ENCODE data around the gene ARFIP1. TPM values are rescaled to one million over a fixed set of nuclear protein-coding genes. Genes with fewer than 3 reads are reported as not detected.

Gene ARFIP1
- total and polyA plus RNA-seq, 9 donors: 17.1 to 30.4 (median 21.5) TPM

DNA sequence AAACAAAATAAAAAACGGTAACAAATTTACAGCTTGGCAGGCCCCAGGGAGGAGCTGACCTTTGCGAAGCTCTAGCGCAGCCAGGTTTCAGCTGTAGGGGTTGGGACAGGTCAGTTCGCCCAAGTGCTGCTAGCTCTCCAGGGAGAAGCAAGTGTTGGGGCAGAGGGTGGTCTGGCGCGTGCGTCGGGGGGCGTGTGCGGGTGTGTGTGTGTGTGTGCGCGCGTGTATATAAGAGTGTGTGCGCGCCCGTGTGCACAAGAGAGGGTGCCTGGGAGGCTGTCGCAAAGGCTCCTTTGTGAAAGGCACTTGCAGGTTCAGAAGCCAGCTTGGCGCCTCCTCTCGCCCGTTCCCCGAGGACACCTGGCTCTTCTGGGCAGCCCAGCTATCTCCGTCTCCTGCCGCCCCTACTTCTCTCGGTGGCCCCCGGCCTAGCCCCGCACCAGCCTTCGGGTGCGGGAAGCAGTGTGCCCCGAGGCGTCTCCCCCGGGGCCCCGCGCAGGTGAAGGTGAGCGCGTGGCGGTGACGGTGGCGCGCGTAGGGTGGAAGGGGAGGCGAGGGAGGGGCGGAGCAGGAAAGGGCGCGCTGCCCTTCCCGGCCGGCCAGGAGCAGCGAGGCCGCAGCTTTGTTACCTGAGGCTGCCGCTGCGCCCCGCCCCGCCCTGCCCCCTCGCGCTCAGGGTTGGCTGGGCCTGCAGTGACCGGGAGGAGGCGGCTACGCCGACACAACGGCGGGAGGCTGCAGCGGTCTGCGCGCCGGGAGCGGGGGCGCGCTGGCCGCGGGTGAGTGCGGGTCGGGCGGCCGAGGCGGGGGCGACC lies 156.1 kb downstream of the ARFIP1 start, which contains the start of gene FHDC1:
Gene FHDC1, plus strand, starts transcription at position 693 of the 815 bp plus-strand sequence. CDS start 6,735 bp downstream, outside the sequence.
- H3K4me3 ChIP-seq (ENCODE audit: low read length): peak within 1 kb of the TSS; percentile 63
- H3K27ac ChIP-seq (ENCODE audit: low read length): peak within 1 kb of the TSS; percentile 31
- H3K9me3 ChIP-seq (replicated peaks; ENCODE audit: control insufficient read depth, low read depth, low read length): no peaks in the 10 kb centered on the region
- no peaks in the 10 kb centered on the region for H3K36me3 ChIP-seq (ENCODE audit: control insufficient read depth, insufficient read depth, low read length)
- DNase-seq: peak; percentile 47
- peaks cover 46% of the 10 kb centered on the region for H3K27me3 ChIP-seq (ENCODE audit: control insufficient read depth, insufficient read depth, low read length)
- H3K4me1 ChIP-seq (ENCODE audit: control insufficient read depth, insufficient read depth, low read length): peaks cover 18% of the 10 kb centered on the region
- whole genome bisulfite sequencing (ENCODE audit: insufficient coverage): 2% methylated on average over 57 of the region's 75 CpGs

DNA sequence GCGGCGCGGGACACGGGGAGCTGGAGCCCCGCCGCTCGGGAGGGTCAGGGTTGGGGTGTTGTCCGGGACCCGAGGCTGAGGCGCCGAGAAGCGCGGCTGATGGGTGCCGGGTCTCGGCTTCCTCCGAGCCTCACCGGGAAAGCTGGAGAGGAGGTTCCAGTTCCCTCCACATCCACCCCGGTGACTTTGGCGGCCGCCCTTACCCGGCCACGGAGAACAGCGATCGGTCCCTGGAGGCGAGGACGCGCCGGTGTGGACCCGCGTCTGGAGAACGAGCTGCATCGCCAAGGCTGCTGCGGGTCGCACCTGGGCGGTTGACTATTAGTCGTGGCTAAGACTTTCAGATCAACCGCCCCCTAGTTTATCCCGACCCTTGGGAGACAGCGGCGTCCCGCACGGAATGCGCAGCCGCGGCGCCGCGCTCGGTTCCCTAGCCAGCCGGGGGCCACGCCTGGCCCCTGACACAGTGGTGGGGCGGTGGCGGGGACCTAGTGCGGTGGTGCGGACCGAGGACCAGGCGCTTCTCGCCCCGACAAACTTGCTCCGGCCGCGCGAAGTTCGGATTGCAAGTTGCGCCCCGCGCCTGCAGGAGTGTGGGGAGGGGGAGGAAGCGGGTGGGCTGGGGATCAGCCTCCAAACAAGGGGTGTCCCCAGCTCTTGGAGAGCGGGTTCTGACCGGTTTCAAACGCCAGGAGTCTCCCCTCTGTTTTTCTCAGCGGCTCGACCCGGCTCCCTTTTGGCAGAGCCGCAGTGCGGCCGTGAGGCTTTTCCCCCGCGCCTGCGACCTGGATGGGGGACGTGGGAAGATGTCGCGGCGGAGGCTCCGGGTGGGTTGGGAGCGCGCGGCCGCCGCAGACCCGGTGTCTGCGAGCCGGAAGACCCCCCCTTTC lies 156.9 kb downstream of the ARFIP1 start:
- Histone ChIP-seq H3K4me3 (ENCODE audit: low read length) (peak overlapping the region; percentile 63), H3K4me1 (ENCODE audit: control insufficient read depth, insufficient read depth, low read length) (peaks cover 18% of the 10 kb centered on the region), H3K9me3 (replicated peaks; ENCODE audit: control insufficient read depth, low read depth, low read length) (no peaks in the 10 kb centered on the region), H3K36me3 (ENCODE audit: control insufficient read depth, insufficient read depth, low read length) (no peaks in the 10 kb centered on the region), H3K27me3 (ENCODE audit: control insufficient read depth, insufficient read depth, low read length) (peaks cover 46% of the 10 kb centered on the region), H3K27ac (ENCODE audit: low read length) (peak overlapping the region; percentile 31)
- peak; percentile 65 for DNase-seq
- WGBS (ENCODE audit: insufficient coverage): under 1% methylated on average over 66 of the region's 93 CpGs

DNA sequence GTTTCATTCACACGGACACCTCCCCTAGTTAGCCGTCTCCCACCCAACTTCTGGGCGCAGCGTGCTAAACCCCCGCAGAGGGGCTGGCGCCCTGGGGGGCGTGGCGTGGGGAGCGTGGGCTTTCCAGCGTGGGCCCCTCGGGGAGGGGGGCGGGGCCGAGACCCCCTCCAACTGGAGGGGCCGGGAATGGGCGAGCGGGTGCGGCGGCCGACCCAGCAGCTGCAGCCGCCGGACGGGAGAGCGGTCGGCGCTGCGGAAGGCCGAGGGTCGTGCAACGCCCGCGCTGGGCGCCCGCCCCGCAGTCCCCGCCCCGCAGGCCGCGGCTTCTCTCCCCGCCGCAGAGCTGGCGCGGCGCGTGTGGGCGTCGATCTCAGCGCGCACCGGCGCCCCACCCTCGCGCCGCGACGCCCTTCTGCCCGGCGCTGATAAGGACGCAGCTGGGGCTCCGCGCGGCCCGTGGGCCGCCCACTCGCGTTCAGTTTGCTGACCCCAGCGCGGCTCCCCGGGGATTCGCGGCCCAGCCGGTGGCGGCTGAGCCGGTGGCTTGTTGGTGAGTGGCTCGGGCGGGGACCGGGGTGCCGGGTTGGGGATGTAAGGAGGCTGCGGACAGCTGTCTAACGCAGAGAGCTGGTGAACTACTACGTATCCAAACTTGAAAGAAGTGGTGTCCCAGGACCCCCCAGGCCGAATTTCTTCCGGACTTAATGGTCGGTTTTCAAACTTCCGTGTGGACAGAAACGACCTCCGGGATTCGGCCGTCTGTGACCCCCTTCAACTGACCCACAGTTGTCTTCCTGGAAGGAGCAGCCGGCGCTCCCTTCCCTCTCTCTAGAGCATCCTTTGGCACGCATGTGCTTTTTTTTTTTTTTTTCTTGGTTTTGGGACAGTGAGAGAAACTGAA lies 157.8 kb downstream of the ARFIP1 start:
- WGBS (ENCODE audit: insufficient coverage): under 1% methylated on average over 76 of the region's 91 CpGs
- H3K27me3 ChIP-seq (ENCODE audit: control insufficient read depth, insufficient read depth, low read length): peaks cover 46% of the 10 kb centered on the region

DNA sequence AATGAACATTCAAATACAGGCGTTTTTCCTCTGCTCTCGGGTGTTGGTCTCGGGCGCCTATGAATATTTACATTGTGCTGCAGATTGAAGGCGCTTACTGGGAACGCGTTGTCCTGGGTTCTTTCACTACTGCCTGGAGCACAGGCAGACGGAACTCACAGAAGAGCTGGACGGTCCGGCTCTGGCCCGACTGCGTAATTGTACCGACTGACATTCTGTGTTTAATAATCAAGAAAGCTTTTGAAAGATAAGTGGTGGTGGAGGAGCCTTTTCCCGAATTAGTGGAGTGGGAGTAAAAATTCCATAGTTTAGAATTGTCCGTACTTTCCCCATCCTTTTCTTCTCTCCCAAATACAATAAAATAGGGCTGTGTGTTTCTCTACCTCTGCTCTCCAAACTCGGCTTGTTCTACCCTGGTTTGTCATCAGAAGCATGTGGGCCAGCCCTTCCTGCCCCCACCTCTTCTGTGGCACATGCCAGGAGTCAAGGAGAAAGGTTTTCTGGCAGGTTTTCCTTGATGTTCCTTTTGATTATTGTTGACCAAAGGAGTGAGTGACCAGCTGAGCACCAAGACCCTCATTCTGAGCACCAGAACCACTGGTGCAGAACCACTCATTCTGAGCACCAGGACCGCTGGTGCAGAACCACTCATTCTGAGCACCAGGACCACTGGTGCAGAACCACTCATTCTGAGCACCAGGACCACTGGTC lies 158.6 kb downstream of the ARFIP1 start:
- peak overlapping the region; percentile 52 for H3K4me3 ChIP-seq (ENCODE audit: low read length)
- peak overlapping the region; percentile 77 for H3K27ac ChIP-seq (ENCODE audit: low read length)
- WGBS (ENCODE audit: insufficient coverage): 5% methylated on average over 10 of the region's 17 CpGs
- peak; percentile 37 for DNase-seq
- H3K27me3 ChIP-seq (ENCODE audit: control insufficient read depth, insufficient read depth, low read length): peaks cover 46% of the 10 kb centered on the region
- no peaks in the 10 kb centered on the region for H3K36me3 ChIP-seq (ENCODE audit: control insufficient read depth, insufficient read depth, low read length)
- no peaks in the 10 kb centered on the region for H3K9me3 ChIP-seq (replicated peaks; ENCODE audit: control insufficient read depth, low read depth, low read length)
- peaks cover 23% of the 10 kb centered on the region for H3K4me1 ChIP-seq (ENCODE audit: control insufficient read depth, insufficient read depth, low read length)

More for the DNA sequence above, 157.8 kb downstream of the ARFIP1 start:
- H3K36me3 ChIP-seq (ENCODE audit: control insufficient read depth, insufficient read depth, low read length): no peaks in the 10 kb centered on the region
- peak overlapping the region; percentile 77 for H3K27ac ChIP-seq (ENCODE audit: low read length)
- DNase-seq: peak; percentile 94
- H3K4me3 ChIP-seq (ENCODE audit: low read length): peak overlapping the region; percentile 63
- H3K4me1 ChIP-seq (ENCODE audit: control insufficient read depth, insufficient read depth, low read length): peaks cover 18% of the 10 kb centered on the region
- no peaks in the 10 kb centered on the region for H3K9me3 ChIP-seq (replicated peaks; ENCODE audit: control insufficient read depth, low read depth, low read length)

DNA sequence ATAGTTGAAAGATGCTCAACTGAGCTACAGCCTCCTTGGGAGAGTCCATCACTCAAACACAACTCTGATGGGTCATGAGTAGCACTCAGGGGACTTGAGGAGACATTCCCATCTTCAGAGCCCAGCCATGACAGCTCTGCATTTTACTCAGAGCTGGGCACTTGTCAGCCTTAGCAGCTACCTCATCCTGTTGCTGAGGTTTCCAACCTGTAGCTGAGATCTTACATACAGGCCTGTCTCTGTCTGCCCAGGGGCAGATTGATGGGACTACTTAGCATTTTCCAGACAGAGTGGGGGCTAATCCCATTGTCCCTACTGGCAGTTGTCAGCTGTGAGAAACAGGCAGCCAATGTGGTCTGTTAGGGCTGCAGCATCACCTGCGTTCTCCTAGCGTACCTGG lies 159.9 kb downstream of the ARFIP1 start:
- DNase-seq: no peak
- no peak overlapping the region for H3K4me3 ChIP-seq (ENCODE audit: low read length)
- peaks cover 29% of the 10 kb centered on the region for H3K4me1 ChIP-seq (ENCODE audit: control insufficient read depth, insufficient read depth, low read length)
- H3K27ac ChIP-seq (ENCODE audit: low read length): peak overlapping the region; percentile 3
- no CpG with 5 or more reads among the region's 2 CpGs for WGBS (ENCODE audit: insufficient coverage)
- no peaks in the 10 kb centered on the region for H3K36me3 ChIP-seq (ENCODE audit: control insufficient read depth, insufficient read depth, low read length)
- no peaks in the 10 kb centered on the region for H3K9me3 ChIP-seq (replicated peaks; ENCODE audit: control insufficient read depth, low read depth, low read length)
- H3K27me3 ChIP-seq (ENCODE audit: control insufficient read depth, insufficient read depth, low read length): peaks cover 46% of the 10 kb centered on the region

DNA sequence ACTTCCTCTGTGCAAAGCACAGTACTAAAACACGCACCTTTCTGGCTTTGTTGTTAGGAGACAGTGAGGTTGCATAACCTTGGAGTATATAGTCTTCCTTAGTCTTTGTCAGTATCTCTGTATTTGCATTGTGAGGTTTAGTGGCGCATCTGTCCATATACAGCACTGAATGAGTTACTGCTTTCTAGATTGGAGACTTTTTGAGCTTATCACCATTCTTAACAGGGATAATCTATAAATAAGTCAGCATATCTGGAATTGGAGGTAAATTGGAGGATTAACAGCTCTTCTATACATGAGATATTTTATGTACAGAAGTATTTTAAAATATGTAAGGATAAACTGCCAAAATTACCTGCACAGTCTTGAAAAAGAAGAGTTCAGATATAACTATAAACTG lies 160.7 kb downstream of the ARFIP1 start:
- Histone ChIP-seq H3K4me1 (ENCODE audit: control insufficient read depth, insufficient read depth, low read length) (peaks cover 33% of the 10 kb centered on the region), H3K36me3 (ENCODE audit: control insufficient read depth, insufficient read depth, low read length) (no peaks in the 10 kb centered on the region), H3K9me3 (replicated peaks; ENCODE audit: control insufficient read depth, low read depth, low read length) (no peaks in the 10 kb centered on the region), H3K4me3 (ENCODE audit: low read length) (no peak overlapping the region), H3K27me3 (ENCODE audit: control insufficient read depth, insufficient read depth, low read length) (peaks cover 41% of the 10 kb centered on the region), H3K27ac (ENCODE audit: low read length) (no peak overlapping the region)
- no peak for DNase-seq
- no CpG with 5 or more reads among the region's 2 CpGs for WGBS (ENCODE audit: insufficient coverage)

DNA sequence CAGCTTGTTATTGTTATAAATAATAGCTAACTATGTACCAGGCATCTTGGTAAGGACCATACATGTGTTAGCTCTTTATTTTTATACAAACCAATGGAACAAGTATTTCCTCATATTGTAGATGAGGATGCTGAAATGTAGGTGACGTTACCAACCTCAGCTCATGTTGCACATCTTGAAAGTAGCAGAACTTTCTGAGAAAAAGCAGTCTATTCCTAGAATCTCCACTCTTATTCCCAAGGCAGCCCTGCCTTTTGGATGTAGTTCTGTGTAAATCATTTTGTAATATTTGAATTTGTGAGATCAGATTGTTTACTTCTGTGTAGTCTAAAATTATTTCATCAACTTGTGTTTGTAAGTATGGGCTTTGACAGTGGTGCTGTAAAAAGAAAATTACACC lies 161.7 kb downstream of the ARFIP1 start:
- no CpG with 5 or more reads among the region's 1 CpG for WGBS (ENCODE audit: insufficient coverage)
- Histone ChIP-seq H3K27ac (ENCODE audit: low read length) (peak overlapping the region; percentile 31), H3K4me3 (ENCODE audit: low read length) (no peak overlapping the region), H3K9me3 (replicated peaks; ENCODE audit: control insufficient read depth, low read depth, low read length) (no peaks in the 10 kb centered on the region), H3K4me1 (ENCODE audit: control insufficient read depth, insufficient read depth, low read length) (peaks cover 28% of the 10 kb centered on the region), H3K36me3 (ENCODE audit: control insufficient read depth, insufficient read depth, low read length) (no peaks in the 10 kb centered on the region), H3K27me3 (ENCODE audit: control insufficient read depth, insufficient read depth, low read length) (peaks cover 34% of the 10 kb centered on the region)
- DNase-seq: peak; percentile 76

DNA sequence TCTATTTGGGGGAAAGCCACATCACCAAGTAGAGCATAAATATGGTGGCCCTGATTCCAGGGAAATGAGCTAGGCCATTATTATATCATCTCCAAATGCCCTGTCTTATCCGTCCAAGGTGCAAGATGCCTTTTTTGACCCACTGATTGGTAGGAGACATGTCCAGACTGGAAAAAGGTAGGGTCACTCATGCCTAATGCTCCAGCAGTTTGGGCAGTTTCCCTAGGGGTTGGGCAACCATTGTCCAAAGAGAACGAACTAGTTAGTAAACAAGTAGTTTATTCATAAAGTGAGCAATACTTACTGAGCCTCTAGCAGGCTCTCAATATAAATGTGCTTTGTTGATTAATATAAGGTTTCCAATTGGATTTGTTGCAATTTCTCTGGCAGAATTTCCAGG lies 162.6 kb downstream of the ARFIP1 start:
- H3K9me3 ChIP-seq (replicated peaks; ENCODE audit: control insufficient read depth, low read depth, low read length): no peaks in the 10 kb centered on the region
- no peak for DNase-seq
- H3K4me1 ChIP-seq (ENCODE audit: control insufficient read depth, insufficient read depth, low read length): peaks cover 28% of the 10 kb centered on the region
- no peaks in the 10 kb centered on the region for H3K36me3 ChIP-seq (ENCODE audit: control insufficient read depth, insufficient read depth, low read length)
- peaks cover 25% of the 10 kb centered on the region for H3K27me3 ChIP-seq (ENCODE audit: control insufficient read depth, insufficient read depth, low read length)
- no CpG with 5 or more reads among the region's 2 CpGs for WGBS (ENCODE audit: insufficient coverage)
- no peak overlapping the region for H3K4me3 ChIP-seq (ENCODE audit: low read length)
- H3K27ac ChIP-seq (ENCODE audit: low read length): no peak overlapping the region

DNA sequence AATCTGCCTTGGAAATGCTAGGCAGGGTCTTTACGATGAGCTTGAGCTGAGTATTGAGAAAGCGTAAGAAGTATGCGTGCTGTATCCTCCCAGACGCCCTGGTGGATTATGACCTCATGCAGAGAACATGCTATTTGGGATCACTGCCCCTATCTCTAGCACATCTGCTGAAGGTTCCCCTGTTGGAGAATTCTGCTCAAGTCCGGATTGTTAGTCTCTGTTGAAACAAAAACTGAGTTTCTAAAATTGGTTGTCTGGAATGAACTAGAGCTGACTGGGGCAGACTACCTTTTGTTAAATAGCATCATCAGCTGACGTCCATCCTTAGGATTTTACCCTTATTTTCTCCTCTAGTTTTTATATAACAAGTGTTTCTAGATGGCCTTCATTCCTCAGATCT lies 163.9 kb downstream of the ARFIP1 start:
- DNase-seq: peak; percentile 97
- Histone ChIP-seq H3K4me1 (ENCODE audit: control insufficient read depth, insufficient read depth, low read length) (peaks cover 26% of the 10 kb centered on the region), H3K27me3 (ENCODE audit: control insufficient read depth, insufficient read depth, low read length) (peaks cover 14% of the 10 kb centered on the region), H3K36me3 (ENCODE audit: control insufficient read depth, insufficient read depth, low read length) (no peaks in the 10 kb centered on the region), H3K9me3 (replicated peaks; ENCODE audit: control insufficient read depth, low read depth, low read length) (no peaks in the 10 kb centered on the region), H3K27ac (ENCODE audit: low read length) (peak overlapping the region; percentile 90), H3K4me3 (ENCODE audit: low read length) (no peak overlapping the region)
- no CpG with 5 or more reads among the region's 6 CpGs for WGBS (ENCODE audit: insufficient coverage)
